ENCODE results near the gene SLC7A6OS. TPM values are rescaled to one million over a fixed set of nuclear protein-coding genes. Genes with fewer than 3 reads are reported as not detected.

Gene SLC7A6OS
- polyA plus RNA-seq, 3 donors: 9.3 to 10.5 (median 9.7) TPM

GRCh38 chr16:68343137-68343536, 32.4 kb upstream of the SLC7A6OS start:
- Histone ChIP-seq H3K9ac (ENCODE audit: insufficient read depth, low read length, poor library complexity, severe bottlenecking) (no peak overlapping the region), H3K27ac (ENCODE audit: low read depth in 1 of 2, low read length in 2 of 2) (no peak overlapping the region), H2AFZ (ENCODE audit: insufficient read depth, low read depth, low read length, poor library complexity, severe bottlenecking) (no peak overlapping the region), H3K27me3 (ENCODE audit: control insufficient read depth in 2 of 2, insufficient read depth in 2 of 2, low read length in 2 of 2) (no peaks in the 10 kb centered on the region), H3K4me1 (ENCODE audit: control insufficient read depth in 1 of 2, insufficient read depth in 2 of 2, low read length in 2 of 2) (no peaks in the 10 kb centered on the region), H3K79me2 (ENCODE audit: insufficient read depth, low read length) (no peaks in the 10 kb centered on the region), H3K4me2 (replicated peaks; ENCODE audit: extremely low read depth, low read length, poor library complexity, severe bottlenecking) (no peak overlapping the region), H3K9me3 (replicated peaks in 1 of 2; ENCODE audit: control insufficient read depth in 1 of 2, insufficient read depth in 1 of 2, low read length in 2 of 2) (no peaks in the 10 kb centered on the region), H3K4me3 (replicated peaks in 1 of 3; ENCODE audit: low read depth in 2 of 3, low read length in 3 of 3) (no peak overlapping the region), H3K36me3 (replicated peaks in 1 of 2; ENCODE audit: control insufficient read depth in 1 of 2, insufficient read depth in 2 of 2, low read length in 2 of 2) (peaks cover 64 to 98% of the 10 kb centered on the region in 2 donors), H4K20me1 (ENCODE audit: insufficient read depth, low read length) (no peaks in the 10 kb centered on the region)
- Mint-ChIP-seq H3K4me3 (no peak overlapping the region), H3K27me3 (ENCODE audit: low read depth in 3 of 3) (peaks cover 0 to 1% (median 1%) of the 10 kb centered on the region in 3 donors), H3K4me1 (no peaks in the 10 kb centered on the region), H3K27ac (no peak overlapping the region), H3K9me3 (no peaks in the 10 kb centered on the region), H3K36me3 (peaks cover 85 to 94% of the 10 kb centered on the region in 2 donors)
- 100% methylated on average over 1 of the region's 7 CpGs for WGBS (ENCODE audit: insufficient coverage)
- TF ChIP-seq CTCF (IDR thresholded peaks at IDR 0.05): no peak
- intact Hi-C loops (cut with micrococcal nuclease): no loop called here
- no peak for DNase-seq

GRCh38 chr16:68342620-68343019, 31.9 kb upstream of the SLC7A6OS start:
- peaks cover 85 to 94% of the 10 kb centered on the region in 2 donors for H3K36me3 Mint-ChIP-seq
- no peaks in the 10 kb centered on the region for H4K20me1 ChIP-seq (ENCODE audit: insufficient read depth, low read length)

More at GRCh38 chr16:68342620-68343019, 31.9 kb upstream of the SLC7A6OS start:
- Histone ChIP-seq H3K27me3 (ENCODE audit: control insufficient read depth in 2 of 2, insufficient read depth in 2 of 2, low read length in 2 of 2) (no peaks in the 10 kb centered on the region), H2AFZ (ENCODE audit: insufficient read depth, low read depth, low read length, poor library complexity, severe bottlenecking) (no peak overlapping the region), H3K4me1 (ENCODE audit: control insufficient read depth in 1 of 2, insufficient read depth in 2 of 2, low read length in 2 of 2) (no peaks in the 10 kb centered on the region), H3K4me2 (replicated peaks; ENCODE audit: extremely low read depth, low read length, poor library complexity, severe bottlenecking) (no peak overlapping the region), H3K27ac (ENCODE audit: low read depth in 1 of 2, low read length in 2 of 2) (no peak overlapping the region), H3K4me3 (replicated peaks in 1 of 3; ENCODE audit: low read depth in 2 of 3, low read length in 3 of 3) (no peak overlapping the region), H3K9ac (ENCODE audit: insufficient read depth, low read length, poor library complexity, severe bottlenecking) (no peak overlapping the region), H3K9me3 (replicated peaks in 1 of 2; ENCODE audit: control insufficient read depth in 1 of 2, insufficient read depth in 1 of 2, low read length in 2 of 2) (no peaks in the 10 kb centered on the region), H3K79me2 (ENCODE audit: insufficient read depth, low read length) (no peaks in the 10 kb centered on the region), H3K36me3 (replicated peaks in 1 of 2; ENCODE audit: control insufficient read depth in 1 of 2, insufficient read depth in 2 of 2, low read length in 2 of 2) (peaks cover 67 to 98% of the 10 kb centered on the region in 2 donors)
- Mint-ChIP-seq H3K27ac (no peak overlapping the region), H3K4me1 (no peaks in the 10 kb centered on the region), H3K27me3 (ENCODE audit: low read depth in 3 of 3) (peaks cover 0 to 1% (median 1%) of the 10 kb centered on the region in 3 donors), H3K9me3 (no peaks in the 10 kb centered on the region), H3K4me3 (no peak overlapping the region)
- no peak for DNase-seq
- TF ChIP-seq CTCF (IDR thresholded peaks at IDR 0.05): no peak
- 100% methylated on average over 2 of the region's 7 CpGs for WGBS (ENCODE audit: insufficient coverage)
- intact Hi-C loops (cut with micrococcal nuclease): no loop called here
